CD14-positive monocyte (primary cell): ENCODE results near the gene GPLD1. TPM values are rescaled to one million over a fixed set of nuclear protein-coding genes. Genes with fewer than 3 reads are reported as not detected.

ENCODE experiments used
- DNase-seq, 3 donors: peaks; one replicate each; pipeline ENCODE4 v3.0.0-alpha.2; 2011 to 2022
- H2AFZ ChIP-seq: 2 replicates; pipeline ENCODE4 v1.6.0; 2012; ENCODE audit warnings: mild to moderate bottlenecking, low read depth, low read length, inconsistent platforms; ENCODE audit not compliant: insufficient read depth, poor library complexity, severe bottlenecking
- H3K27ac ChIP-seq, 2 donors: 1 replicate in 1 of 2; 2 replicates in 1 of 2; pipeline ENCODE4 v1.5.1; 2012 to 2013; ENCODE audit warnings: low read length in 2 of 2, control low read depth in 1 of 2, inconsistent platforms in 1 of 2, low read depth in 1 of 2, mild to moderate bottlenecking in 1 of 2
- H3K27me3 ChIP-seq, 2 donors: one replicate each; pipeline versions ENCODE4 v1.6.0 to v1.6.1; 2011 to 2013; ENCODE audit warnings: low read length in 2 of 2; ENCODE audit not compliant: control insufficient read depth in 2 of 2, insufficient read depth in 2 of 2
- H3K36me3 ChIP-seq, 2 donors: replicated peaks in 1 of 2; 1 replicate in 1 of 2; 2 replicates in 1 of 2; pipeline versions ENCODE4 v1.5.1 to v1.6.1; 2012 to 2013; ENCODE audit warnings: low read length in 2 of 2, control low read depth in 1 of 2, inconsistent platforms in 1 of 2, mild to moderate bottlenecking in 1 of 2; ENCODE audit not compliant: insufficient read depth in 2 of 2, control insufficient read depth in 1 of 2
- H3K4me1 ChIP-seq, 2 donors: 1 replicate in 1 of 2; 2 replicates in 1 of 2; pipeline versions ENCODE4 v1.5.1 to v1.6.1; 2012 to 2013; ENCODE audit warnings: low read length in 2 of 2, control low read depth in 1 of 2, inconsistent platforms in 1 of 2, mild to moderate bottlenecking in 1 of 2, moderate library complexity in 1 of 2; ENCODE audit not compliant: insufficient read depth in 2 of 2, control insufficient read depth in 1 of 2
- H3K4me2 ChIP-seq: replicated peaks from 2 replicates; pipeline ENCODE3; 2012; ENCODE audit warnings: low read length, moderate library complexity, mild to moderate bottlenecking; ENCODE audit not compliant: poor library complexity, severe bottlenecking; ENCODE audit errors: extremely low read depth
- H3K4me3 ChIP-seq, 3 experiments: fragments of 200-600 bp in 1 of 3; sonication (generic) in 1 of 3; replicated peaks in 1 of 3; 1 replicate in 2 of 3; 2 replicates in 1 of 3; pipeline ENCODE4 v1.5.1; 2011 to 2013; ENCODE audit warnings: low read length in 3 of 3, mild to moderate bottlenecking in 3 of 3, control low read depth in 2 of 3, low read depth in 2 of 3, inconsistent platforms in 1 of 3, moderate library complexity in 1 of 3
- H3K79me2 ChIP-seq: 2 replicates; pipeline ENCODE4 v1.6.0; 2012; ENCODE audit warnings: mild to moderate bottlenecking, control low read depth, inconsistent platforms, low read length, moderate library complexity; ENCODE audit not compliant: insufficient read depth
- H3K9ac ChIP-seq: 2 replicates; pipeline ENCODE4 v1.6.0; 2017; ENCODE audit warnings: low read length, mild to moderate bottlenecking; ENCODE audit not compliant: insufficient read depth, poor library complexity, severe bottlenecking
- H3K9me3 ChIP-seq, 2 donors: replicated peaks in 1 of 2; 1 replicate in 1 of 2; 2 replicates in 1 of 2; pipeline versions ENCODE4 v1.5.1 to v1.6.1; 2012 to 2013; ENCODE audit warnings: low read length in 2 of 2, control low read depth in 1 of 2; ENCODE audit not compliant: control insufficient read depth in 1 of 2, insufficient read depth in 1 of 2
- H4K20me1 ChIP-seq: 2 replicates; pipeline ENCODE4 v1.6.0; 2012; ENCODE audit warnings: mild to moderate bottlenecking, low read length, control low read depth, moderate library complexity; ENCODE audit not compliant: insufficient read depth
- H3K27ac Mint-ChIP-seq, 7 donors: one replicate each; pipeline ENCODE4 v1.8.0; 2020; ENCODE audit warnings: mild to moderate bottlenecking in 7 of 7, mixed read lengths in 7 of 7, moderate library complexity in 6 of 7, inconsistent platforms in 2 of 7
- H3K27me3 Mint-ChIP-seq, 3 donors: one replicate each; pipeline ENCODE4 v1.8.0; 2021 to 2022; ENCODE audit warnings: low read depth in 3 of 3, mild to moderate bottlenecking in 3 of 3, mixed read lengths in 3 of 3, moderate library complexity in 3 of 3, inconsistent platforms in 1 of 3
- H3K36me3 Mint-ChIP-seq, 2 donors: one replicate each; pipeline ENCODE4 v1.8.0; 2020; ENCODE audit warnings: mixed read lengths in 2 of 2, inconsistent platforms in 1 of 2, mild to moderate bottlenecking in 1 of 2
- H3K4me1 Mint-ChIP-seq: one replicate; pipeline ENCODE4 v1.8.0; 2020; ENCODE audit warnings: mild to moderate bottlenecking, mixed read lengths
- H3K4me3 Mint-ChIP-seq, 2 donors: one replicate each; pipeline ENCODE4 v1.8.0; 2020; ENCODE audit warnings: mild to moderate bottlenecking in 2 of 2, mixed read lengths in 2 of 2, moderate library complexity in 1 of 2
- H3K9me3 Mint-ChIP-seq, 7 donors: one replicate each; pipeline ENCODE4 v1.8.0; 2020 to 2022; ENCODE audit warnings: mixed read lengths in 7 of 7, mild to moderate bottlenecking in 6 of 7, moderate library complexity in 6 of 7, inconsistent platforms in 2 of 7
- WGBS: methylation state at CpG from one replicate; pipeline ENCODE4 v1.1.5; 2013; ENCODE audit warnings: missing lambda C conversion rate; ENCODE audit not compliant: insufficient coverage; 5-methylcytosine and 5-hydroxymethylcytosine counted together
- intact Hi-C, 2 donors: fragments of 100-400 bp; cut with micrococcal nuclease; formaldehyde crosslinking; loops; one replicate each; pipeline versions ENCODE4 v1.15.0 to v1.15.1; 2023
- polyA minus RNA-seq: library from RNA; depleted of rRNA, polyadenylated mRNA; stranded (reverse); fragments of >200 nt; gene quantifications from 2 replicates; pipeline ENCODE4 v1.2.3, GENCODE V29; 2012
- polyA plus RNA-seq, 3 donors: library from polyadenylated mRNA; depleted of rRNA in 1 of 3; unstranded in 2 of 3; stranded (reverse) in 1 of 3; fragments of 300-500 nt in 2 of 3; fragments of >200 nt in 1 of 3; fragmentation: Illumina TruSeq in 2 of 3; gene quantifications; 1 replicate in 2 of 3; 2 replicates in 1 of 3; pipeline ENCODE4 v1.2.3, GENCODE V29; 2012 to 2021
- total RNA-seq, 12 experiments: library from RNA in 1 of 12; stranded (reverse) in 1 of 12; fragments of 120-200 nt in 1 of 12; gene quantifications; one replicate each; pipeline ENCODE4 v1.2.4 and lab custom pipeline; 2013 to 2026; ENCODE audit warnings: mixed read lengths in 6 of 12, inconsistent platforms in 1 of 12
- TF ChIP-seq, protein P1 (sequence below): fragments of 200-600 bp; IDR thresholded peaks from one replicate; pipeline ENCODE4 v1.8.0; 2022; ENCODE audit warnings: antibody characterized with exemption, mild to moderate bottlenecking

GPLD1 gene, protein sequence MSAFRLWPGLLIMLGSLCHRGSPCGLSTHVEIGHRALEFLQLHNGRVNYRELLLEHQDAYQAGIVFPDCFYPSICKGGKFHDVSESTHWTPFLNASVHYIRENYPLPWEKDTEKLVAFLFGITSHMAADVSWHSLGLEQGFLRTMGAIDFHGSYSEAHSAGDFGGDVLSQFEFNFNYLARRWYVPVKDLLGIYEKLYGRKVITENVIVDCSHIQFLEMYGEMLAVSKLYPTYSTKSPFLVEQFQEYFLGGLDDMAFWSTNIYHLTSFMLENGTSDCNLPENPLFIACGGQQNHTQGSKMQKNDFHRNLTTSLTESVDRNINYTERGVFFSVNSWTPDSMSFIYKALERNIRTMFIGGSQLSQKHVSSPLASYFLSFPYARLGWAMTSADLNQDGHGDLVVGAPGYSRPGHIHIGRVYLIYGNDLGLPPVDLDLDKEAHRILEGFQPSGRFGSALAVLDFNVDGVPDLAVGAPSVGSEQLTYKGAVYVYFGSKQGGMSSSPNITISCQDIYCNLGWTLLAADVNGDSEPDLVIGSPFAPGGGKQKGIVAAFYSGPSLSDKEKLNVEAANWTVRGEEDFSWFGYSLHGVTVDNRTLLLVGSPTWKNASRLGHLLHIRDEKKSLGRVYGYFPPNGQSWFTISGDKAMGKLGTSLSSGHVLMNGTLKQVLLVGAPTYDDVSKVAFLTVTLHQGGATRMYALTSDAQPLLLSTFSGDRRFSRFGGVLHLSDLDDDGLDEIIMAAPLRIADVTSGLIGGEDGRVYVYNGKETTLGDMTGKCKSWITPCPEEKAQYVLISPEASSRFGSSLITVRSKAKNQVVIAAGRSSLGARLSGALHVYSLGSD
- 0.02 TPM for total RNA-seq (2013)
- polyA plus RNA-seq, result not detected
- polyA minus RNA-seq, result not detected in 2 replicates
- 0.06 to 2.3 (median 0.12) reads per million in 11 experiments for total RNA-seq (lab: John Stamatoyannopoulos, UW)

DNA sequence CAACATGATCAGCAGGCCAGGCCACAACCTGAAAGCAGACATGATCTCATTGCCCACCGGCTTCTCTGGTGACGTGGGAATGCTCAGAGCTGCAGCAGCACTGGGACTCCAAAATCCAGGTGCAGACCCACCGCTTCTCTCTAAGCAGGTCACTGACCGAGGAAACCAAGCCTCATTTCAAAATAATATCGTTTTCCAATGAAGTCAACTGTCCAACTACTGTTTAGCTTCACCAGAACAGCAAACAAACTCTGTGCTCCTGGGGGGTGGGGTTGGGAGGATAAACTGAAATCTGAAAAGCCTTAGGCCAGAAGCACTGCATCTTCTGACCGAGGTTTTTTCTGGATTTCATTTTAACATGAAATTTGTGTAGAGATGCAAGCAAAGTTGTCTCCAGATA lies at the start of gene GPLD1:
Gene GPLD1 (minus strand): TSS at position 109 of the 400 bp plus-strand sequence. CDS start 67 bp downstream, at position 42.
- TF ChIP-seq, protein P1, sequence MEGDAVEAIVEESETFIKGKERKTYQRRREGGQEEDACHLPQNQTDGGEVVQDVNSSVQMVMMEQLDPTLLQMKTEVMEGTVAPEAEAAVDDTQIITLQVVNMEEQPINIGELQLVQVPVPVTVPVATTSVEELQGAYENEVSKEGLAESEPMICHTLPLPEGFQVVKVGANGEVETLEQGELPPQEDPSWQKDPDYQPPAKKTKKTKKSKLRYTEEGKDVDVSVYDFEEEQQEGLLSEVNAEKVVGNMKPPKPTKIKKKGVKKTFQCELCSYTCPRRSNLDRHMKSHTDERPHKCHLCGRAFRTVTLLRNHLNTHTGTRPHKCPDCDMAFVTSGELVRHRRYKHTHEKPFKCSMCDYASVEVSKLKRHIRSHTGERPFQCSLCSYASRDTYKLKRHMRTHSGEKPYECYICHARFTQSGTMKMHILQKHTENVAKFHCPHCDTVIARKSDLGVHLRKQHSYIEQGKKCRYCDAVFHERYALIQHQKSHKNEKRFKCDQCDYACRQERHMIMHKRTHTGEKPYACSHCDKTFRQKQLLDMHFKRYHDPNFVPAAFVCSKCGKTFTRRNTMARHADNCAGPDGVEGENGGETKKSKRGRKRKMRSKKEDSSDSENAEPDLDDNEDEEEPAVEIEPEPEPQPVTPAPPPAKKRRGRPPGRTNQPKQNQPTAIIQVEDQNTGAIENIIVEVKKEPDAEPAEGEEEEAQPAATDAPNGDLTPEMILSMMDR, result no peak
- H3K36me3 ChIP-seq, result no peaks in the 10 kb centered on the region
- DNase-seq, result no peak
- no peaks in the 10 kb centered on the region for H3K9me3 ChIP-seq
- H3K27ac ChIP-seq, result no peak within 1 kb of the TSS
- H3K4me3 ChIP-seq, result no peak within 1 kb of the TSS
- Mint-ChIP-seq H3K27ac (no peak within 1 kb of the TSS), H3K36me3 (no peaks in the 10 kb centered on the region), H3K4me3 (no peak within 1 kb of the TSS), H3K4me1 (peaks cover 13% of the 10 kb centered on the region), H3K27me3 (peaks cover 8 to 19% (median 15%) of the 10 kb centered on the region in 3 donors), H3K9me3 (peaks cover 0 to 3% (median 0%) of the 10 kb centered on the region in 7 donors)
- H3K27me3 ChIP-seq, result peaks cover 9 to 11% of the 10 kb centered on the region in 2 donors
- no peaks in the 10 kb centered on the region for H4K20me1 ChIP-seq
- H3K4me2 ChIP-seq, result no peak within 1 kb of the TSS
- WGBS, result no CpG with 5 or more reads among the region's 6 CpGs
- no peak within 1 kb of the TSS for H2AFZ ChIP-seq
- no peak within 1 kb of the TSS for H3K9ac ChIP-seq
- intact Hi-C loops, result no loop called here
- no peaks in the 10 kb centered on the region for H3K79me2 ChIP-seq
- peaks cover 4 to 5% of the 10 kb centered on the region in 2 donors for H3K4me1 ChIP-seq

- Histone ChIP-seq H3K27ac (no peak overlapping the region), H3K79me2 (no peaks in the 10 kb centered on the region), H3K9me3 (no peaks in the 10 kb centered on the region), H4K20me1 (no peaks in the 10 kb centered on the region), H3K9ac (no peak overlapping the region), H3K4me3 (no peak overlapping the region), H3K4me1 (no peaks in the 10 kb centered on the region), H2AFZ (no peak overlapping the region), H3K4me2 (no peak overlapping the region), H3K27me3 (no peaks in the 10 kb centered on the region), H3K36me3 (no peaks in the 10 kb centered on the region)
- no peaks in the 10 kb centered on the region for H3K27me3 Mint-ChIP-seq
- H3K36me3 Mint-ChIP-seq, result no peaks in the 10 kb centered on the region
- no peak overlapping the region for H3K4me3 Mint-ChIP-seq
- TF ChIP-seq, protein P1, result no peak
- H3K27ac Mint-ChIP-seq, result no peak overlapping the region
- no peaks in the 10 kb centered on the region for H3K4me1 Mint-ChIP-seq
- DNase-seq, result no peak
- H3K9me3 Mint-ChIP-seq, result no peaks in the 10 kb centered on the region
- 100% methylated on average over 3 of the region's 8 CpGs for WGBS
- intact Hi-C loops, result no loop called here
Observed at GRCh38 chr6:24537771-24538385, 48.5 kb upstream of the GPLD1 start.
